ENCODE data around the gene ABHD17C. TPM values are rescaled to one million over a fixed set of nuclear protein-coding genes. Genes with fewer than 3 reads are reported as not detected.

The ABHD17C gene
- total RNA-seq, 2 donors from 2014 or later = 20.9 to 21.5 TPM

- Histone ChIP-seq H3K27ac (ENCODE audit: low read depth, low read length) (no peak overlapping the region), H3K9me3 (ENCODE audit: control insufficient read depth, low read length) (peaks cover 4% of the 10 kb centered on the region), H3K36me3 (ENCODE audit: control insufficient read depth, insufficient read depth, low read length) (no peaks in the 10 kb centered on the region), H3K4me1 (ENCODE audit: control insufficient read depth, insufficient read depth, low read length) (no peaks in the 10 kb centered on the region), H3K9ac (ENCODE audit: extremely low read depth, low read length, poor library complexity, severe bottlenecking) (no peak overlapping the region), H3K4me3 (ENCODE audit: low read length) (no peak overlapping the region), H3K27me3 (ENCODE audit: control insufficient read depth, insufficient read depth, low read length, poor library complexity, severe bottlenecking) (no peaks in the 10 kb centered on the region)
- WGBS, 2 experiments (ENCODE audit: insufficient coverage in 1 of 2, insufficient read length in 1 of 2) = 93 to 98% methylated on average over 5 to 7 of the region's 7 CpGs
- H3K4me1 Mint-ChIP-seq = peaks cover 13% of the 10 kb centered on the region
- TF ChIP-seq CTCF (conservative IDR thresholded peaks at IDR 0.05) = no peak
- no peaks in the 10 kb centered on the region for H3K9me3 Mint-ChIP-seq
- H3K4me3 Mint-ChIP-seq = no peak overlapping the region
- H3K36me3 Mint-ChIP-seq (ENCODE audit: low read depth) = no peaks in the 10 kb centered on the region
- DNase-seq = no peak
- no peak overlapping the region for H3K27ac Mint-ChIP-seq
- H3K27me3 Mint-ChIP-seq (ENCODE audit: insufficient read depth) = peaks cover 11% of the 10 kb centered on the region
Measured at GRCh38 chr15:80803580-80804525, 108.7 kb downstream of the ABHD17C start.

GRCh38 chr15:80804970-80805495 lies 109.9 kb downstream of the ABHD17C start:
- H3K9ac ChIP-seq (ENCODE audit: extremely low read depth, low read length, poor library complexity, severe bottlenecking) = no peak overlapping the region
- Mint-ChIP-seq H3K9me3 (no peaks in the 10 kb centered on the region), H3K27me3 (ENCODE audit: insufficient read depth) (peaks cover 11% of the 10 kb centered on the region), H3K4me3 (no peak overlapping the region), H3K4me1 (peaks cover 13% of the 10 kb centered on the region), H3K27ac (no peak overlapping the region), H3K36me3 (ENCODE audit: low read depth) (no peaks in the 10 kb centered on the region)
- H3K36me3 ChIP-seq (ENCODE audit: control insufficient read depth, insufficient read depth, low read length) = no peaks in the 10 kb centered on the region
- no peak overlapping the region for H3K4me3 ChIP-seq (ENCODE audit: low read length)
- H3K4me1 ChIP-seq (ENCODE audit: control insufficient read depth, insufficient read depth, low read length) = no peaks in the 10 kb centered on the region
- DNase-seq = no peak
- H3K9me3 ChIP-seq (ENCODE audit: control insufficient read depth, low read length) = peaks cover 4% of the 10 kb centered on the region
- no peaks in the 10 kb centered on the region for H3K27me3 ChIP-seq (ENCODE audit: control insufficient read depth, insufficient read depth, low read length, poor library complexity, severe bottlenecking)
- no peak overlapping the region for H3K27ac ChIP-seq (ENCODE audit: low read depth, low read length)
- TF ChIP-seq CTCF (conservative IDR thresholded peaks at IDR 0.05) = no peak
- 56 to 75% methylated on average over 3 to 10 of the region's 10 CpGs for WGBS, 2 experiments (ENCODE audit: insufficient coverage in 1 of 2, insufficient read length in 1 of 2)

Other genes starting within 250 kb of the ABHD17C start
- gene CEMIP, start 84.1 kb downstream of the ABHD17C start, total RNA-seq = 1 to 10 TPM in 1 of 2 donors, not detected in 1; 2.2 TPM